PC-9 (cell line): ENCODE measurements around the gene MYB.

ENCODE experiments used
- EZH2 ChIP-seq: fragments of 200-600 bp; sonication (generic); IDR thresholded peaks from 2 replicates; pipeline ENCODE4 v1.8.0; 2017; ENCODE audit warnings: antibody characterized with exemption, low read depth
- TF ChIP-seq, protein P1 (sequence below): fragments of 200-600 bp; sonication (generic); conservative IDR thresholded peaks from 2 replicates; pipeline ENCODE4 v1.6.1; 2017; ENCODE audit warnings: mixed run types, antibody characterized with exemption, mild to moderate bottlenecking, moderate library complexity

GRCh38 chr6:135240711-135241110 lies 59.6 kb downstream of the MYB start:
- TF ChIP-seq, protein P1, sequence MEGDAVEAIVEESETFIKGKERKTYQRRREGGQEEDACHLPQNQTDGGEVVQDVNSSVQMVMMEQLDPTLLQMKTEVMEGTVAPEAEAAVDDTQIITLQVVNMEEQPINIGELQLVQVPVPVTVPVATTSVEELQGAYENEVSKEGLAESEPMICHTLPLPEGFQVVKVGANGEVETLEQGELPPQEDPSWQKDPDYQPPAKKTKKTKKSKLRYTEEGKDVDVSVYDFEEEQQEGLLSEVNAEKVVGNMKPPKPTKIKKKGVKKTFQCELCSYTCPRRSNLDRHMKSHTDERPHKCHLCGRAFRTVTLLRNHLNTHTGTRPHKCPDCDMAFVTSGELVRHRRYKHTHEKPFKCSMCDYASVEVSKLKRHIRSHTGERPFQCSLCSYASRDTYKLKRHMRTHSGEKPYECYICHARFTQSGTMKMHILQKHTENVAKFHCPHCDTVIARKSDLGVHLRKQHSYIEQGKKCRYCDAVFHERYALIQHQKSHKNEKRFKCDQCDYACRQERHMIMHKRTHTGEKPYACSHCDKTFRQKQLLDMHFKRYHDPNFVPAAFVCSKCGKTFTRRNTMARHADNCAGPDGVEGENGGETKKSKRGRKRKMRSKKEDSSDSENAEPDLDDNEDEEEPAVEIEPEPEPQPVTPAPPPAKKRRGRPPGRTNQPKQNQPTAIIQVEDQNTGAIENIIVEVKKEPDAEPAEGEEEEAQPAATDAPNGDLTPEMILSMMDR: no peak
- no peak for TF ChIP-seq EZH2
